ENCODE results near the gene ZMYND10. TPM values are rescaled to one million over a fixed set of nuclear protein-coding genes. Genes with fewer than 3 reads are reported as not detected.

ZMYND10 gene
- total RNA-seq, 3 donors from 2014 or later (not counting 1 experiment from before 2014, with no cell fraction given) = 3.0 to 6.3 (median 3.5) TPM

GRCh38 chr3:50369012-50369670 lies 23.6 kb upstream of the ZMYND10 start:
- Histone ChIP-seq H3K4me1 (ENCODE audit: control insufficient read depth, insufficient read depth, low read length) (peaks cover 24% of the 10 kb centered on the region), H3K36me3 (ENCODE audit: control insufficient read depth, insufficient read depth, low read length) (no peaks in the 10 kb centered on the region), H3K9me3 (ENCODE audit: control insufficient read depth, insufficient read depth, low read length) (no peaks in the 10 kb centered on the region), H3K27ac (ENCODE audit: low read length) (no peak overlapping the region), H3K4me3 (ENCODE audit: low read length) (no peak overlapping the region), H3K27me3 (ENCODE audit: control insufficient read depth, insufficient read depth, low read length) (no peaks in the 10 kb centered on the region)
- WGBS (ENCODE audit: insufficient coverage) = 81% methylated on average over 9 of the region's 9 CpGs
- Mint-ChIP-seq H3K36me3 (no peaks in the 10 kb centered on the region), H3K4me1 (peaks cover 6 to 32% of the 10 kb centered on the region in 2 donors), H3K9me3 (no peaks in the 10 kb centered on the region), H3K27me3 (ENCODE audit: low read depth in 2 of 2) (no peaks in the 10 kb centered on the region), H3K4me3 (no peak overlapping the region), H3K27ac (peak overlapping the region in 1 of 2 donors; percentile 46)
- DNase-seq (no peak), ATAC-seq (no peak)
- TF ChIP-seq CTCF (IDR thresholded peaks at IDR 0.05) = no peak
- intact Hi-C loops (cut with micrococcal nuclease) = no loop called here

- Histone ChIP-seq H3K27ac (ENCODE audit: low read length) (peak overlapping the region; percentile 82), H3K4me1 (ENCODE audit: control insufficient read depth, insufficient read depth, low read length) (peaks cover 27% of the 10 kb centered on the region), H3K9me3 (ENCODE audit: control insufficient read depth, insufficient read depth, low read length) (no peaks in the 10 kb centered on the region), H3K4me3 (ENCODE audit: low read length) (peak overlapping the region; percentile 62), H3K36me3 (ENCODE audit: control insufficient read depth, insufficient read depth, low read length) (no peaks in the 10 kb centered on the region), H3K27me3 (ENCODE audit: control insufficient read depth, insufficient read depth, low read length) (no peaks in the 10 kb centered on the region)
- Mint-ChIP-seq H3K9me3 (no peaks in the 10 kb centered on the region), H3K4me3 (peak overlapping the region; percentile 88), H3K27ac (peak overlapping the region; percentile 67 to 85), H3K27me3 (ENCODE audit: low read depth in 2 of 2) (no peaks in the 10 kb centered on the region), H3K36me3 (no peaks in the 10 kb centered on the region), H3K4me1 (peaks cover 6 to 20% of the 10 kb centered on the region in 2 donors)
- 83% methylated on average over 5 of the region's 5 CpGs for WGBS (ENCODE audit: insufficient coverage)
- DNase-seq = no peak
- intact Hi-C loops (cut with micrococcal nuclease) = no loop called here
- no peak for ATAC-seq
- no peak for TF ChIP-seq CTCF (IDR thresholded peaks at IDR 0.05)
Observed at GRCh38 chr3:50365842-50366220, 20.3 kb upstream of the ZMYND10 start.

GRCh38 chr3:50365080-50365841 lies 19.7 kb upstream of the ZMYND10 start:
- Mint-ChIP-seq H3K4me1 (peaks cover 6 to 20% of the 10 kb centered on the region in 2 donors), H3K9me3 (no peaks in the 10 kb centered on the region), H3K27ac (peak overlapping the region; percentile 67 to 85), H3K36me3 (no peaks in the 10 kb centered on the region), H3K27me3 (ENCODE audit: low read depth in 2 of 2) (no peaks in the 10 kb centered on the region), H3K4me3 (peak overlapping the region; percentile 88)
- Histone ChIP-seq H3K27ac (ENCODE audit: low read length) (peak overlapping the region; percentile 82), H3K4me3 (ENCODE audit: low read length) (peak overlapping the region; percentile 62), H3K36me3 (ENCODE audit: control insufficient read depth, insufficient read depth, low read length) (no peaks in the 10 kb centered on the region), H3K27me3 (ENCODE audit: control insufficient read depth, insufficient read depth, low read length) (no peaks in the 10 kb centered on the region), H3K9me3 (ENCODE audit: control insufficient read depth, insufficient read depth, low read length) (no peaks in the 10 kb centered on the region), H3K4me1 (ENCODE audit: control insufficient read depth, insufficient read depth, low read length) (peaks cover 27% of the 10 kb centered on the region)
- intact Hi-C loops (cut with micrococcal nuclease) = no loop called here
- DNase-seq (peak; percentile 81 to 97), ATAC-seq (peak; percentile 94 to 97 (median 97))
- 3% methylated on average over 53 of the region's 53 CpGs for WGBS (ENCODE audit: insufficient coverage)
- TF ChIP-seq CTCF (IDR thresholded peaks at IDR 0.05) = no peak

All from natural killer cell (primary cell).